Body of pancreas (tissue), 4 donors: ENCODE results near the gene TMPRSS11F.

Experiments
- CTCF ChIP-seq, 7 experiments: fragments of 450-650 bp in 4 of 7; fragments of 200-600 bp in 3 of 7; sonication (generic) in 3 of 7; IDR thresholded peaks; one replicate each; pipeline ENCODE4 v1.5.1; 2016 to 2019; ENCODE audit warnings: antibody characterized with exemption in 7 of 7
- POLR2A ChIP-seq, 3 donors: fragments of 450-650 bp; IDR thresholded peaks; one replicate each; pipeline ENCODE4 v1.6.1; 2016; ENCODE audit warnings: antibody characterized with exemption in 3 of 3, mild to moderate bottlenecking in 2 of 3

- no peak for TF ChIP-seq POLR2A (IDR thresholded peaks at IDR 0.05)
- no peak for TF ChIP-seq CTCF (IDR thresholded peaks at IDR 0.05)
These were observed 49.7 kb downstream of the TMPRSS11F start for GRCh38 chr4:68079928-68080327.
